Body of pancreas (tissue), 4 donors: ENCODE results near the gene CISD2. TPM values are rescaled to one million over a fixed set of nuclear protein-coding genes. Genes with fewer than 3 reads are reported as not detected.
A peak's percentile ranks its signal among the peaks of the same experiment; 100 is the strongest.

Source experiments
- ATAC-seq: fragments of 150-250 bp; one replicate; pipeline ENCODE4 v1.9.1; 2016
- DNase-seq, 4 donors: peaks; one replicate each; pipeline ENCODE4 v3.0.0-alpha.2; 2019
- H3K27ac ChIP-seq, 4 donors: fragments of 200-600 bp; sonication (generic); 1 replicate in 3 of 4; 2 replicates in 1 of 4; pipeline versions ENCODE4 v1.5.1 to v1.6.1; 2016 to 2019; ENCODE audit warnings: mild to moderate bottlenecking in 1 of 4, mixed read lengths in 1 of 4, moderate library complexity in 1 of 4
- H3K27me3 ChIP-seq, 2 donors: fragments of 200-600 bp; sonication (generic); one replicate each; pipeline ENCODE4 v1.6.0; 2016; ENCODE audit warnings: mild to moderate bottlenecking in 1 of 2
- H3K36me3 ChIP-seq, 2 donors: fragments of 200-600 bp; sonication (generic); replicated peaks in 1 of 2; 2 replicates each; pipeline ENCODE4 v1.5.1; 2016; ENCODE audit warnings: low read depth in 2 of 2; ENCODE audit not compliant: insufficient read depth in 1 of 2
- H3K4me1 ChIP-seq: fragments of 200-600 bp; sonication (generic); one replicate; pipeline ENCODE4 v1.6.0; 2016
- H3K4me3 ChIP-seq, 2 donors: fragments of 200-600 bp; sonication (generic); 1 replicate in 1 of 2; 2 replicates in 1 of 2; pipeline ENCODE4 v1.5.1; 2016 to 2019
- H3K9me3 ChIP-seq, 3 donors: fragments of 200-600 bp; sonication (generic); 1 replicate in 2 of 3; 2 replicates in 1 of 3; pipeline ENCODE4 v1.5.1; 2016
- POLR2A ChIP-seq, 3 donors: fragments of 450-650 bp; IDR thresholded peaks; one replicate each; pipeline ENCODE4 v1.6.1; 2016; ENCODE audit warnings: antibody characterized with exemption in 3 of 3, mild to moderate bottlenecking in 2 of 3
- WGBS, 2 donors: methylation state at CpG; one replicate each; pipeline ENCODE4 v1.1.5; 2017; 5-methylcytosine and 5-hydroxymethylcytosine counted together
- intact Hi-C: fragments of 100-400 bp; cut with DNase I; formaldehyde crosslinking; loops from one replicate; pipeline ENCODE4 v1.15.1; 2023
- total RNA-seq, 2 donors: library from RNA; depleted of rRNA; stranded (reverse); fragments of >200 nt; gene quantifications; one replicate each; pipeline ENCODE4 v1.1.0, GENCODE V29; 2016
- TF ChIP-seq, protein P1 (sequence below), 7 experiments: fragments of 450-650 bp in 4 of 7; fragments of 200-600 bp in 3 of 7; sonication (generic) in 3 of 7; IDR thresholded peaks; one replicate each; pipeline ENCODE4 v1.5.1; 2016 to 2019; ENCODE audit warnings: antibody characterized with exemption in 7 of 7

Gene CISD2
- total RNA-seq, 2 donors from 2014 or later = 4.0 to 23.6 TPM

DNA sequence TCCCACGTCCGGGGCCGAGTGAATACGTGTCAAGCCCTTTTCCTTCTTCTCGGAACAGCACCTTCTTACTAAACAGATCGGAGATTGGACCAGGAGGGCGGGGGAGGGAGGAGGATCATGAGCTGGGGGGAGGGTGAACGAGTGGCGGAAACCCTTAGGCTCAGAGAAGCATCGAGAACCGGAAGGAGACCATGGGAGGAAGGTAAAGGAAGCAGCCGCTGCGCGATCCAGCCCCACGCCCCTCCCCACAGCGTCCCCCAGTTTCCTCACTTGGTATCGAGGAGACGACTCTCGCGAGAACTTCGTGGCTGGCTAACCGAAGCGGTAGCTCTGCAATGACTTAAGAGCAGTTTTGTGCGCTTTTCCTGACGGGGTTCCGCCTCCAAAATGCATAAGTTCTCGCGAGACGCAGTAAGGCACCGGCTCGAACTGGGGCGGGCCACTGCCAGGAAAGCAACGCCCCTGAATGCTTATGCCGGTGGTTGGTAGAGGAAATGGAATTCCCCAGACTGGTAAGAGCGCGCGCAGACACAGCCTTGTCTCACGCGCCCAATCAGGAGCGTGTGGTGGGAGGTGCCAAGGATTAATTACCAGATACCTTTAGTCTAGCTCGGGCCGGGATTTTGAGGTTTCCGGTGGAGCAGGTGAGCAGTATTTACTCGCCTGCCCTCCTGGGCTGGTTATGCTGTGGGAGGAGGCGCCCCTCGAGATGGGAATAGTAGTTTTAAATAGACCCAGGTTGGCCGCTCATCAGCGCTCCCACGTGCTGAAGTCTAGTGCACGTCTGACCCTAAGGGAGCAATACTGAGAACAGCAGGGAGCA is 40.9 kb upstream of the CISD2 start:
- intact Hi-C loops = no loop called here
- Histone ChIP-seq H3K4me3 (peak overlapping the region; percentile 55 to 94), H3K36me3 (no peaks in the 10 kb centered on the region), H3K27ac (peak overlapping the region; percentile 99 to 100 (median 100)), H3K4me1 (peaks cover 30% of the 10 kb centered on the region), H3K9me3 (no peaks in the 10 kb centered on the region), H3K27me3 (no peaks in the 10 kb centered on the region)
- DNase-seq (peak; percentile 99 to 100 (median 99)), ATAC-seq (peak; percentile 82)
- TF ChIP-seq, protein P1, sequence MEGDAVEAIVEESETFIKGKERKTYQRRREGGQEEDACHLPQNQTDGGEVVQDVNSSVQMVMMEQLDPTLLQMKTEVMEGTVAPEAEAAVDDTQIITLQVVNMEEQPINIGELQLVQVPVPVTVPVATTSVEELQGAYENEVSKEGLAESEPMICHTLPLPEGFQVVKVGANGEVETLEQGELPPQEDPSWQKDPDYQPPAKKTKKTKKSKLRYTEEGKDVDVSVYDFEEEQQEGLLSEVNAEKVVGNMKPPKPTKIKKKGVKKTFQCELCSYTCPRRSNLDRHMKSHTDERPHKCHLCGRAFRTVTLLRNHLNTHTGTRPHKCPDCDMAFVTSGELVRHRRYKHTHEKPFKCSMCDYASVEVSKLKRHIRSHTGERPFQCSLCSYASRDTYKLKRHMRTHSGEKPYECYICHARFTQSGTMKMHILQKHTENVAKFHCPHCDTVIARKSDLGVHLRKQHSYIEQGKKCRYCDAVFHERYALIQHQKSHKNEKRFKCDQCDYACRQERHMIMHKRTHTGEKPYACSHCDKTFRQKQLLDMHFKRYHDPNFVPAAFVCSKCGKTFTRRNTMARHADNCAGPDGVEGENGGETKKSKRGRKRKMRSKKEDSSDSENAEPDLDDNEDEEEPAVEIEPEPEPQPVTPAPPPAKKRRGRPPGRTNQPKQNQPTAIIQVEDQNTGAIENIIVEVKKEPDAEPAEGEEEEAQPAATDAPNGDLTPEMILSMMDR (IDR thresholded peaks at IDR 0.05) = peak in 1 of 7 experiments; percentile 17
- TF ChIP-seq POLR2A (IDR thresholded peaks at IDR 0.05) = peak; percentile 87 to 95 (median 94)
- WGBS, 2 donors = 0% methylated on average over 29 to 50 of the region's 50 CpGs

DNA sequence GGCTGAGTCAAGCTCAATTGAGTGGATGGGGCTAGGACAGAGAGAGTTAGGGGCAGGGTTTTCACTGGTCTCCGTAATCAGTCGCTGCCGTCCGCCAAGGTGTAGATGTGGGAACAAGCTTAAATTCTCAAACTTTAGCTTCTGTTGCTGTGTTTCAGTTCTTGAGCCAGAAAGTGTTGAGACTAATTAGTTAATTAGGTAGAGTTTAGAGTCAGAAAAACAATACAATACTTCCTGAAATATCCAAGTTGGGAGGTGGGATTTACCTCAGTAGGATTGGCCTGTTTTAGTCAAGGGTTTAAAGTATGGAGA is 40.3 kb upstream of the CISD2 start:
- H3K36me3 ChIP-seq = no peaks in the 10 kb centered on the region
- WGBS, 2 donors = 0 to 1% methylated on average over 4 of the region's 4 CpGs
- peak overlapping the region; percentile 99 to 100 (median 100) for H3K27ac ChIP-seq
- no peaks in the 10 kb centered on the region for H3K27me3 ChIP-seq
- DNase-seq = no peak
- H3K9me3 ChIP-seq = no peaks in the 10 kb centered on the region
- intact Hi-C loops = no loop called here
- TF ChIP-seq, protein P1 (IDR thresholded peaks at IDR 0.05) = no peak
- peaks cover 29% of the 10 kb centered on the region for H3K4me1 ChIP-seq
- no peak for ATAC-seq
- H3K4me3 ChIP-seq = peak overlapping the region; percentile 18 to 32

DNA sequence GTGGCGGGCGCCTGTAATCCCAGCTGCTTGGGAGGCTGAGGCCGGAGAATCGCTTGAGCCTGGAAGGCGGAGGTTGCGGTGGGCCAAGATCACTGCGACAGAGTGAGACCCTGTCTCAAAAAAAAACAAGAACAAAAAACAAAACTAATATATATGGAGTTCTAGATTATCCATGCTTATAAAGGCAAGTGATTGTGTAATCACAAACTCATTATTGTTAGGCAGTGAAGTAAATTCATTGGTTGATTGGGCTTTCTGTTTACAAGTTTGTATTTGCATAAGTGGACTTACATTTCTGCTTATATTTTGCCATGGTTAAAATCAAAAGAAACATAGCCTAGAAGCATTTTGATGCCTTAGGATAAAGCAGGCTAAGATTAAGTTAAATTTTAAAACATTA is 39.0 kb upstream of the CISD2 start:
- Histone ChIP-seq H3K27me3 (no peaks in the 10 kb centered on the region), H3K4me3 (no peak overlapping the region), H3K27ac (peak overlapping the region in 1 of 4 donors; percentile 99), H3K4me1 (peaks cover 22% of the 10 kb centered on the region), H3K9me3 (no peaks in the 10 kb centered on the region), H3K36me3 (no peaks in the 10 kb centered on the region)
- intact Hi-C loops = no loop called here
- ATAC-seq = no peak
- WGBS, 2 donors = 95 to 97% methylated on average over 7 of the region's 7 CpGs
- TF ChIP-seq, protein P1 (IDR thresholded peaks at IDR 0.05) = no peak
- no peak for TF ChIP-seq POLR2A (IDR thresholded peaks at IDR 0.05)
- DNase-seq = no peak

DNA sequence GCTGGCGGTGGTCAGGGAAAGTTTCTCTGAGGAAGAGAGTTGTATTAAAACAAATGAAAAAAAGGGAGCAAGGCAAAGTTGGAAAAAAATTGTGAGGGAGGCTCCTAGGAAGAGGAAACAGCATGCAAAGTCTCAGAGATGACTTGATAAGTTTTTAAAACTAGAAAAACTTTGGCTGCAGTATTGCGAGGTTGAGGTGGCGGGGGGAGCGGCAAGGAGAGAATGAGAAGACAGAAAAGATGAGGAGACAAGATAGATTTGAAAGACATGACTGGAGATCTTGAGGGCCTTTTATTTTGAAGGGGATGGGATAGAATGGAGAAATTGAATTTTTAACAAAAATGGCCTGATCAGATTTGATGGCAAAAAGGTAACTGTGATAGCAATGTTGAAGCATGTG is 36.7 kb upstream of the CISD2 start:
- DNase-seq (no peak), ATAC-seq (no peak)
- 96 to 98% methylated on average over 4 of the region's 4 CpGs for WGBS, 2 donors
- intact Hi-C loops = no loop called here
- H3K27me3 ChIP-seq = no peaks in the 10 kb centered on the region
- H3K9me3 ChIP-seq = no peaks in the 10 kb centered on the region
- H3K4me1 ChIP-seq = peaks cover 22% of the 10 kb centered on the region
- H3K4me3 ChIP-seq = no peak overlapping the region
- TF ChIP-seq, protein P1 (IDR thresholded peaks at IDR 0.05) = no peak
- TF ChIP-seq POLR2A (IDR thresholded peaks at IDR 0.05) = no peak
- no peak overlapping the region for H3K27ac ChIP-seq
- no peaks in the 10 kb centered on the region for H3K36me3 ChIP-seq

DNA sequence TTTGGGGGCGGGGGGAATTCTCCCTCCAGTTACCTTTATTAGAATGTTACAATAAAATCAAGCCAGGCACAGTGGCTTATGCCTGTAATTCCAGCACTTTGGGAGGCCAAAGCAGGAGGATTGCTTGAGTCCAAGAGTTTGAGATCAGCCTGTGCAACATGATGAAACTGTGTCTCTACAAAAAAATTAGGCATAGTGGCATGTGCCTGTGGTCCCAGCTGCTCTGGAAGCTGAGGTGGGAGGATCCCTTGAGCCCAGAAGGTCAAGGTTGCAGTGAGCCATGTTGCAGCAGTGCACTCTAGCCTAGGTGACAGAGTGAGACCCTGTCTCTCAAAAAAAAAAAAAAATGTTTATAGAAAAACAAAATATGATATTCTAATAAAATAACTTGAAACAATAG is 36.1 kb upstream of the CISD2 start:
- peaks cover 22% of the 10 kb centered on the region for H3K4me1 ChIP-seq
- intact Hi-C loops = no loop called here
- ATAC-seq (no peak), DNase-seq (no peak)
- H3K36me3 ChIP-seq = no peaks in the 10 kb centered on the region
- H3K27ac ChIP-seq = no peak overlapping the region
- H3K9me3 ChIP-seq = no peaks in the 10 kb centered on the region
- no peaks in the 10 kb centered on the region for H3K27me3 ChIP-seq
- 89 to 91% methylated on average over 1 of the region's 1 CpG for WGBS, 2 donors
- TF ChIP-seq, protein P1 (IDR thresholded peaks at IDR 0.05) = no peak
- no peak for TF ChIP-seq POLR2A (IDR thresholded peaks at IDR 0.05)
- no peak overlapping the region for H3K4me3 ChIP-seq
